ENCODE results near the gene TOR4A.

The TOR4A gene

DNA sequence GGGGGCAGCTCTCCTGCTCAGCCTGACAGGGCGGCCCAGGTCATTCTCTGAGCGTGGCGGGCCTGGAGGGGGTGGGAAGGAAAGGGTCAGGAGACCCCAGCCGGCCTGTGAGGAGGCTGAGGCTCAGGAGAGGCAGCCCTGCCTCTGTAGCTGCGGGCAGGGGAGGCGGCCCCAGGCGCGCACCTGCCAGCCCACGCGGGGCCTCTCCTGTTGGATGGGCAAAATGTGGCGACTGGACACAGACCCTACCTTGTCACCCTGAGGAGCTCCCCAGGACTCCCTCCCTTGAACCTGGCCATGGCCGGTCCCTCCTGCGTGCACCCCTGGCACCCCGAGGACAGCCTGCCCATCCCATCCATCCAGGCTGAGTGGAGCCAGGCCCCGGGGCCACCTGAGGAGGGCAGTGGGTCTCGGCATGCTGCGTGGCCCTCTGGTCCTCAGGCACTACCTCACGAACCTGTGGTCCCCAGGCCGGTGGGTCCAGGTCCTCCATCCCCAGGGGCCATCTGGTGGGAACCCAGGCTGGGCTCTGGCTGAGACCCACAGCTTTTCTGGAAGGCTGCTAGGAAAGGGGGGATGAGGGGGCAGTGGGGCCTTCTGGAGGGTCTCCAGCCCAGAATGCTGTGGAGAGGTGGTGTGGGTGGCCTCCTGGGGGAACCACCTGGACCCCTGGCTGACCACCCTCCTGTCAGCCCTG, 39.6 kb downstream of the TOR4A start:
- POLR2A ChIA-PET, result interaction anchor here (1.4 kb wide), 1 partner anchor 76 kb away, joined by 5 read pairs; the partner anchor contains the start of gene TUBB4B
- DNase-seq (ENCODE audit: low read depth, low spot score), result no peak
- no peak overlapping the region for H3K4me3 ChIP-seq (ENCODE audit: low read depth, low read length)
- CTCF ChIA-PET, result interaction anchor here (1.1 to 1.4 kb wide), 2 partner anchors 106 to 108 kb away, joined by 3 to 5 read pairs; partner anchors contain the start of genes EXD3 and NOXA1
- TF ChIP-seq, protein P1, sequence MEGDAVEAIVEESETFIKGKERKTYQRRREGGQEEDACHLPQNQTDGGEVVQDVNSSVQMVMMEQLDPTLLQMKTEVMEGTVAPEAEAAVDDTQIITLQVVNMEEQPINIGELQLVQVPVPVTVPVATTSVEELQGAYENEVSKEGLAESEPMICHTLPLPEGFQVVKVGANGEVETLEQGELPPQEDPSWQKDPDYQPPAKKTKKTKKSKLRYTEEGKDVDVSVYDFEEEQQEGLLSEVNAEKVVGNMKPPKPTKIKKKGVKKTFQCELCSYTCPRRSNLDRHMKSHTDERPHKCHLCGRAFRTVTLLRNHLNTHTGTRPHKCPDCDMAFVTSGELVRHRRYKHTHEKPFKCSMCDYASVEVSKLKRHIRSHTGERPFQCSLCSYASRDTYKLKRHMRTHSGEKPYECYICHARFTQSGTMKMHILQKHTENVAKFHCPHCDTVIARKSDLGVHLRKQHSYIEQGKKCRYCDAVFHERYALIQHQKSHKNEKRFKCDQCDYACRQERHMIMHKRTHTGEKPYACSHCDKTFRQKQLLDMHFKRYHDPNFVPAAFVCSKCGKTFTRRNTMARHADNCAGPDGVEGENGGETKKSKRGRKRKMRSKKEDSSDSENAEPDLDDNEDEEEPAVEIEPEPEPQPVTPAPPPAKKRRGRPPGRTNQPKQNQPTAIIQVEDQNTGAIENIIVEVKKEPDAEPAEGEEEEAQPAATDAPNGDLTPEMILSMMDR (IDR thresholded peaks at IDR 0.05; ENCODE audit: insufficient read depth, low read length, missing control alignments), result no peak

DNA sequence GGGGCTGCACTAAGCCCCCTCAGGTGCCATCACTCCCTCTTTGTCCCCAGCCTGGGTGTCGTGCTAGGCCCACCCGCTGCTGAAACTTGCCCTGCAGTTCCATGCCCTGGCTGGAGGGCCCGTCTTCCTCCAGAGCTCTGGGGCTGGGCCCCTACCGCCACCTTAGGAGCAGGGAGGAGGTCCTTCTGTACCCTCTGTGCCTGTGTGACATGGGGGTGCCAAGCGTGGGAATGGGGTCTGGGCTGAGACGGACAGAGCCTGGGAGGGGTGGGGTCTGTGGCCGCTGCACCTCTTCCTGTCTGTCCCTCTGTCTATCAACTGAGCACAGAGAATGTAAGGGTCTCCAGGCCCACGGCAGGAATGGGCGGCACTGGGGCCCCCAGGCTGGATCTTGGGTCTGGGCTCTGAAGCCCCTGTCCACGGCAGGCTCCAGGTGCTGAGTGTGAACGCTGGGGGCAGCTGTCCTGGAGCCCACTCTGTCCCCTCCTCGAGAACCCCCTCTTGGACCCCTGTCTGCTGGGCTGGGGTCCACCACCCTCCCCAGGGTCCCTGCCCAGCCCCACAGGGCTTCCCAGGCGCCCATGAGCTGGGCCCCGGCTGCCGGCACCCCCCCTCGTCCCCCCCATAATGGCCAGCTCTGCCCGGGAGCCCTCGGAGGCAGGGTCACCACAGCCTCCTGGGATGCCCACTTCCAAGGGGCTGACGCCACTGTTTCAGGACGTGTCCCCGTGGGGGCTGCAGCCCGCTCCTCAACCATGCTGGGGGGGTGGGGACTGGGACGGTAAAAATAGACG, 40.4 kb downstream of the TOR4A start:
- DNase-seq (ENCODE audit: low read depth, low spot score), result no peak
- TF ChIP-seq, protein P1 (IDR thresholded peaks at IDR 0.05; ENCODE audit: insufficient read depth, low read length, missing control alignments), result no peak
- ChIA-PET POLR2A (interaction anchor here (0.6 kb wide), 1 partner anchor 63 kb away, joined by 3 read pairs; no protein-coding TSS in a partner anchor), CTCF (interaction anchor here (0.7 to 1.1 kb wide), 2 partner anchors 16 to 107 kb away, joined by 3 to 4 read pairs; partner anchors contain the start of gene NRARP)
- no peak overlapping the region for H3K4me3 ChIP-seq (ENCODE audit: low read depth, low read length)

DNA sequence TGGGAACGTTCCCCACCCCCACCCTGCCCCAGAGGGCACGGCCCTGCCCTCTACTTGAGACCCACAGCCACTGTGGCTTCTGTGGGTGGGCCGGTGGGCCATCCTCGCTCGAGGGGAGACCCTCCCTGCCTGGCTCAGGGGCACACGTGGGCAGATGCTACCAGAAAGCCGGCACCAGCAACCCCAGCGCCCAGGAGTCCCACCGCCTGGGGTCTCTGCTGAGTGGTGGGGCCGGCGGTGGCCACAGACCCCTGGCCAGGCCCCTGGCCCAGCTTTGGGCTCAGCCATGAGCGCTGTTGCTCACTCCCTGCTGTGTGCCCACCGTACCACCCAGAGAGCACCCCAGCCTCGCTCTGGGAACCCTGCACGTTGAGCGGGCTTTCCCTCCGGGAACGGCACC, 41.1 kb downstream of the TOR4A start:
- POLR2A ChIA-PET, result interaction anchor here (0.6 kb wide), 1 partner anchor 62 kb away, joined by 3 read pairs; no protein-coding TSS in a partner anchor
- CTCF ChIA-PET, result interaction anchor here (0.7 to 1.3 kb wide), 2 partner anchors 16 to 17 kb away, joined by 4 to 6 read pairs; partner anchors contain the start of gene NRARP
- no peak overlapping the region for H3K4me3 ChIP-seq (ENCODE audit: low read depth, low read length)
- TF ChIP-seq, protein P1 (IDR thresholded peaks at IDR 0.05; ENCODE audit: insufficient read depth, low read length, missing control alignments), result no peak
- DNase-seq (ENCODE audit: low read depth, low spot score), result no peak

DNA sequence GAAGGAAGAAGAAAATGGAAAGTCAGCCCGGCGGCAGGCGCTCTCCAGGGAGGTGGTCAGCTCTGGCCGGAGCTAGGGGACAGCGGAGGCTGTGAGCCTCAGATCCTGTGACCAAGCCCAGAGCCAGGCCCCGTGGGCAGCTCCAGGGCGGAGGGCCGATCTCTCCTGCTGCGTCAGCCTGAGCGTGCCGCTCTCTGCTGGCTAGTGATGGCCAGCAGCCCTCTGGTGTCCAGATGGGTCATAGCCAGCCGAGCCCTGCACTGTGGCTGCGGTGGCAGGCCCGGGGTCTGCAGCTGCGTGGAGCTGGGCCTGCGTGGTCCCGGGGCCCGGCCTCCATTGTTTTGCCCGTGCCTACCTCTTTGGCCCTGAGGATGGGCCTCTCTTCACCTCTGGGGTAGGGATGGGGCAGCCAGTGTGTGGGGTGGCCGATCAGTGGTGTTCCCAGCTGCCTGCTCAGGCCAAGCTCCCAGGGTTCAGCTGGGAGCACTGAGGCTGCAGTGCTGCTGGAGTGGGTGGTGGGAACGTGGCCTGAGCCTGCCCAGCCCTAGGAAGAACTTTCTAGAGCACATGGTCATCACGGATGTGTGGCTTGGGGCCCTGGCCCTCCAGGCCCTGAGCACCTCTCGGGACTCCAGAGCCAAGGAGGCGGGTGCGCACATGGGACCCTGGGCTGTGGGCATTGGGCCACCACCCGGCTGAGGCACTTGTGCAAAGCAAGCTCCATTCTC, 41.6 kb downstream of the TOR4A start:
- no peak overlapping the region for H3K4me3 ChIP-seq (ENCODE audit: low read depth, low read length)
- no peak for DNase-seq (ENCODE audit: low read depth, low spot score)
- ChIA-PET CTCF (interaction anchor here (1.3 kb wide), 1 partner anchor 17 kb away, joined by 6 read pairs; the partner anchor contains the start of gene NRARP), POLR2A (no interaction called here)
- TF ChIP-seq, protein P1 (IDR thresholded peaks at IDR 0.05; ENCODE audit: insufficient read depth, low read length, missing control alignments), result peak; percentile 18

DNA sequence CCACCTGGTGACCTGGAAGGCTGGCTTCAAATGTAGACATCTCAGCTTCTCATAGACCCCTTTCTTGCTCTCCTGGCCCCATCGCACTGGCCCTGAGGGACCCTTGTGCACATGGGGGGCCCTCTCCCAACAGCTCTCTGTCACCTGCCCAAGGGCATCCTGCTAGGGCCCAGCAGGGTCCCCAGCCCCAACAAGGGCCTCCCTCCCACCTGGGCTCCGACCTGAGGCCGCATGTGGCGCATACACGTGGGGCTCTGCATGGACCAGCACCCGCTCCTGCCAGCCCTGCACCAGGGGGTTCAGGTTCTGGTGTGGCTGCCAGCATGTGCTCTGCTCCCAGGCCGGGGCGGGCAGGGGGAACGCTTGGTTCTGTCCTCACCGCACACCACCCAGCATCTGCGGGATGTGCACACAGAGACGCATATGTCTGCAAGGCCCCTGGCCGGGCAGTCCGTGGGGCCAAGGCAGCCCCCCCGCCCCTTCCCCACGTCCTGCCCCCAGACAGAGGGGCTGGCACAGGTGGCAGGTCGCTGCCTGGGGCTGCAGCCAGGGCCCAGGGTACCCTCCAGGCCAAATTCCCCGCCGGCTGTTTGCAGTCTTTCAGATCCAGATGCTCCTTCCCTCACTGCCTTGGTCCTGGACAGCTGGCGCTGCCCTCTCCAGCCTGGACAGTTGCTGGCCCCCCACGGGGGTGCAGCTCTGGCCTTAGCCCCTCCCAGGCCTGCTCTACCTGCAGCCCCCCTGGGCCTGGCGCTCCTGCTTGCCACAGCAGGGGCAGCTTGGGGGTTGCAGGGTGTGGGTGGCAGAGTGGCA, 42.4 kb downstream of the TOR4A start:
- ChIA-PET POLR2A (no interaction called here), CTCF (interaction anchor here (1.3 kb wide), 1 partner anchor 17 kb away, joined by 6 read pairs; the partner anchor contains the start of gene NRARP)
- no peak overlapping the region for H3K4me3 ChIP-seq (ENCODE audit: low read depth, low read length)
- TF ChIP-seq, protein P1 (IDR thresholded peaks at IDR 0.05; ENCODE audit: insufficient read depth, low read length, missing control alignments), result no peak
- DNase-seq (ENCODE audit: low read depth, low spot score), result no peak
